HG03159 (cell line): ENCODE results near the gene HORMAD1.
"Not testable (repeated sequence)": the region's sequence is repeated elsewhere in the genome, so short reads cannot be mapped to it uniquely, and the experiment has no call there.

Experiments used
- ATAC-seq: cut with Tn5 transposase; IDR thresholded peaks from one replicate; pipeline ENCODE4 v1.9.1; 2021; ENCODE audit warnings: mild to moderate bottlenecking, moderate library complexity; ENCODE audit not compliant: unreplicated experiment

HORMAD1 gene

GRCh38 chr1:150703427-150703826 lies 17.3 kb downstream of the HORMAD1 start:
- ATAC-seq = no peak

GRCh38 chr1:150696995-150697927 lies 23.4 kb downstream of the HORMAD1 start, which contains the start of gene GOLPH3L:
Gene GOLPH3L (minus strand): TSS chr1:150697154. CDS start chr1:150694838, 2,316 bp downstream.
- peak; percentile 99 for ATAC-seq

GRCh38 chr1:150696590-150696989 lies 24.1 kb downstream of the HORMAD1 start:
- ATAC-seq = no peak

DNA sequence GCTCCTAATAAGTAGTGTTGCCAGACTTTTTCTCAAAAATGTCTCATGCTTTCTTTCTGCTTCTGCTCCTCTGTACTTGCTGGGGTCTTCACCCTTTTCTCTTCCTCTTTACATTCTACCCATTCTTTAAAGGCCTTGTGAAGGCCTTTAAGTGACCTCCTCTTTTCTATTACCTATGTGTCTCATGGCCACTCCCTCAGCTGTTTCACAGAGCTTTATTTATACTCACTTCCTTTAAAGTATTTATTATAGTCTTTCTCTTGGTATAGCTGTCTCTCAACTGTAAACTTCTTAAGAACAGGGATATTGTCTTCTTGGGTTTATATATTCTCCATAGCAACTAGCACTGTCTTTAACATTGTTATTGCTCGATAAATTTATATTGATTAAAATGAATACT lies 24.5 kb downstream of the HORMAD1 start:
- ATAC-seq = no peak

- ATAC-seq = no peak
Observed at GRCh38 chr1:150695561-150695960, 25.1 kb downstream of the HORMAD1 start.

GRCh38 chr1:150692720-150693119 lies 28.0 kb downstream of the HORMAD1 start:
- no peak for ATAC-seq

GRCh38 chr1:150688763-150689162 lies 31.9 kb downstream of the HORMAD1 start:
- no peak for ATAC-seq

DNA sequence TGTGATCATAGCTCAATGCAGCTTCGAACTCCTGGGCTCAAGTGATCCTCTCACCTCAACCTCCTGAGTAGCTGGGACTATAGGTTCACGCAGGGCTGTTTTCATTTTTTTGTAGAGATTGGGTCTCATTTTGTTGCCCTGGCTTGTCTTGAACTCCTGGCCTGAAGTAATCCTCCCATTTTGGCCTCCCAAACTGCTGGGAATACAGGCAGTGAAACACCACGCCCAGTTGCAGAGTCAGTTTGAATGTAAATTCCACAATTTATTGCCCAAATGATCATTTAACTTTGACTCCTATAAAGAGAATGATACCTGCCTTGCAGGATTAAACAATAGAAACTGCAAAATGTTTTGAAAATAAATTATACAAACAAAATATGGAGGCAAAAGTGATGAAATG lies 34.4 kb downstream of the HORMAD1 start:
- ATAC-seq = no peak

- ATAC-seq = no peak
Observed at GRCh38 chr1:150683914-150684313, 36.8 kb downstream of the HORMAD1 start.

DNA sequence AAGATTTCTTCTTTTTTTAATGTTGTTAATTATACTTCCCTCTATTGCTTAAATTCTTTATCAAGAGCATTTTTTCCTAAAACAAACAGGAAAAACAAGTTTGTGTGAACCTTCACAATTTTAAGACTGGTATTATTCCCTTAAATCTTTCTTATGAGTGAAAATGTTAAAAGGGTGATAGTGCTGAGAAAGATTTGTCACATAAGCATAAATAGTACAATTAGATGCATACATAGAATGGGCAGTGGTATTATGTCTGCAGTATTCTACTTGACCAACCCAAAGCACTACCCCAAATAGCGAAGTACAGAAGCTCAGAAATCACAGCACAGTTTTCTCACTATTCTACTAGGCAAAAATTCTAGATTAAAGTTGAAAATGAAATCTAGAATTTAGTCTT lies 41.7 kb downstream of the HORMAD1 start:
- no peak for ATAC-seq

- ATAC-seq = no peak
Observed at GRCh38 chr1:150674881-150675280, 45.8 kb downstream of the HORMAD1 start.

DNA sequence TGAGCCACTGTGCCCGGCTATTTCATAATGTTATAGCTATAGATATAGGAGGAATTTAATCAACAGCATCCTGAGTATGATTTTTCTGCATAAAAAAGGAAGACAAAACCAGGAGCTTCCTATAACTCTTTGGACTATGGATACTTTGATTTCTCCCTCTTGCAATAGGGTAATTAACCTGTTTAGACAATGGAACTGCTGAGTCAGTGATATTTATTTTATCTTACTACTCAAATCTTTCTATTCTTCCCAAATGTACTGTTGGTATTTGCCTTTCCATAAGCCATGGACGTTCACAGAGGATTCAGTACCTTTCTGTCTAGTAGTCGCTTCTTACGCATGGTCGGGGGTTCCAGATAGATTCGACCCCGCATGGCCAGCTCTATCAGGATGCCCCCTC lies 57.4 kb downstream of the HORMAD1 start:
- ATAC-seq = no peak

GRCh38 chr1:150662811-150663210 lies 57.9 kb downstream of the HORMAD1 start:
- ATAC-seq = no peak

- no peak for ATAC-seq
Observed at GRCh38 chr1:150661156-150661555, 59.5 kb downstream of the HORMAD1 start.

DNA sequence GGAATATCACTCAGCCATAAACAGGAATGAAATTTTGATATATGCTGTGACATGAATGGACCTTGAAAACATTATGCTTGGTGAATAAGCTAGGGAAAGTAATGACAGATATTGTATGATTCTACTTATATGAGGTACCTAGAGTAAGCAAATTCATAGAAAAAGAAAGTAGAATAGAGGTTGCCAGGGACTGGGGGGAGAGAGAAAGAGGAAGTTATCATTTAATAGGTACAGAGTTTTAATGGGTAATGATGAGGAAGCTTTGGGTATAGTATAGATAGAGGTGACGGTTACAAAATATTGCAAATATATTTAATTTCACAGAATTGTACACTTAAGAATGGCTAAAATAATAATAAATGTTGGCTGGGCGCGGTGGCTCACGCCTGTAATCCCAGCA lies 60.1 kb downstream of the HORMAD1 start:
- no peak for ATAC-seq

- ATAC-seq = not testable (repeated sequence)
Observed at GRCh38 chr1:150657064-150657463, 63.6 kb downstream of the HORMAD1 start.

DNA sequence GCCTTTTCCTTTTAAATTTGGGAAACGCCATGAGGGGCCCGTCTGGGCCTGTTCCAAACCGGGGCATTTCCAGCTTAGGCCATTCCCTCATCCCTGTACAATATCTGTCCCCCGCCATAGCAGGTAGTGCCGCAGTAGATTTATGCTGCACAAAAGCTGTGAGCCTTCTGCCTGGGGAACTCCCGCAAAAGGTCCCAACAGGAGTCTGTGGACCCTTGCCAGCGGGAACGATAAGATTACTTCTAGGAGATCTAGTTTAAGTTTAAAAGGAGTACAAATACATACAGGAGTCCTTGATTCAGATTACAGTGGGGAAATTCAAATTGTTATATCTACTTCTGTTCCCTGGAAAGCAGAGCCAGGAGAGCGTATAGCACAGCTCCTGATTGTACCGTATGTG lies 66.1 kb downstream of the HORMAD1 start:
- not testable (repeated sequence) for ATAC-seq

DNA sequence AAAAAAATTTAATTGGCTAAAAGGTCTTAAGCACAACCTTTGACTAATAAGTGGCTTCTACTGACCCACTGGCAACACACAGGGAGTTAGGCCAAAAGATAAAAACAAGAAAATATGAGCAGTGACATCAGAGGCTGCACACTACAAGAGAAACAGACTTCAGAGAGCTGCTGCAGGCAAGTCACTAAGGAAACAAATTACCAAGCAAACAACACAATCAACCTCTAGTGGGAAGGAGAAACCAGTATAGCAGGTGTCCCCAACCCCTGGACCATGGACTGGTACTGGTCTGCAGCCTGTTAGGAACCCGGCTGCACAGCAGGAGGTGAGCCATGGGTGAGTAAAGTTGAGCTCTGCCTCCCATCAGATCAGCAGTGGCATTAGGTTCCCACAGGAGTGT lies 70.5 kb downstream of the HORMAD1 start:
- no peak for ATAC-seq

DNA sequence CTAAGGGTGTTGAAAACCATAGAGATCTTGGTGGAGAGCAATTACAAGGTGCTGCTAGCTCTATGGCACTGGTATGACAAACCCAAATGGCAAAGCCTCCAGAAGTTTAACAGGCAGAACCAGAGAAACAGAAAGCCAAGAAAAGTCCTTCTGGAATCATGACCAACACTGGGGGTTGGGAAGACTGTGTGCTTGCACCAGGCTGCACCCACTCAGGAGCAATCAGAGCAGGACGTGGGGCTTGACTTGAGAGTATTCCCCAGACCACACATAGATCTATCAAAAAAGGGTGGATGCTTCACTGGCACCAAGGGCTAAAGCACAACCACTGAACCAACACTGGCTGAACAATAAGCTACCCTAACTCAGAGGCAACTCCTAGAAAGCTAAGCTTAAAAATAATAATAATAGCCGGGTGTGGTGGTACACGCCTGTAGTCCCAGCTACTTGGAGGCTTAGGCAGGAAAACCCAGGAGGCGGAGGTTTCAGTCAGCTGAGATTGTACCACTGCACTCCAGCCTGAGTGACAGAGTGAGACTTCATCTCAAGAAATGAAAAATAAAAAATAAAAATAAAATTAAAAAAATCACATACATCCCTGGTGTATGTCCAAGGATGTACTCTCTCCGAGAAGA lies 71.1 kb downstream of the HORMAD1 start:
- ATAC-seq = no peak
